Measurements from ENCODE around the gene P2RX6.

DNA sequence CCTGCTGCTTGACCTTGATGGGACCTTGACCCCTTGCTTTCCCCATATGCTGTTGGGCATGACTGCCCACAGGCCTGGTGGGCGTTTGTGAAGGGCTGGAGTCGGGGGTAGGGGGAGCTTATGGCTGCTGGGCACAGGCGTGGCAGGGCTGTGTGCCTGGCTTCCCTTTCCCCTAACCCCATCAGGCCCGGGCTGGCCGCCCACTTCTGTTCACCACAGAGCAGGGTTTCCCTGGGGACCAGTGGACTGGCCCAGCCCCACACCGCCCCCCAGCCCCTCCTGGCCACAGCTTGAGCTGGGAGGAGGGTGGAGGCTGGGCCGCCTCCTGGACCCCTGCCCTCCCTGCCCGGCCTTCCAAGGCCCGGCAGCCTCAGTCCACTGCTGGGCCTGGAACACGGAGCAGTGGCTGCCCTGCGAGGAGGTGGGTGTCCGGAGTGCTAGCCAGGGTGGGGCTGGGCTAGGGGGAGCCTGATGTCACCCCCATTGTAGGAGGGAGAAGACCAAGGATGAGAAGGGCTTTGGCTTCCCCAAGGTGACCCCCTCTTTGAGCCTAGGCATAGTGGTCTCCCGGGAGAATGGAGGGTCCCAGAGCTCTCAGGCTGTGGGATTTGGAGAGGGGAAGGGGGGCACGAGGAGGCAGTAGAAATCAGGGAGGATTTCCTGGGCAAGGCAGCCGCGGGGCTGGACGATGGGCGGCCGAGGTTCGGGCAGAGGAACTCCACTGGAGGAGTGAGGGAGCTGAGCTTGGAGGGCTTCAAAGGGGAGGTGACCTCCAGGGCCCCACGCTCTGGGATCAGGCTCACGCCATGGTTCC is 47.9 kb upstream of the P2RX6 start, which contains the start of gene AIFM3:
- TF ChIP-seq, protein P1, sequence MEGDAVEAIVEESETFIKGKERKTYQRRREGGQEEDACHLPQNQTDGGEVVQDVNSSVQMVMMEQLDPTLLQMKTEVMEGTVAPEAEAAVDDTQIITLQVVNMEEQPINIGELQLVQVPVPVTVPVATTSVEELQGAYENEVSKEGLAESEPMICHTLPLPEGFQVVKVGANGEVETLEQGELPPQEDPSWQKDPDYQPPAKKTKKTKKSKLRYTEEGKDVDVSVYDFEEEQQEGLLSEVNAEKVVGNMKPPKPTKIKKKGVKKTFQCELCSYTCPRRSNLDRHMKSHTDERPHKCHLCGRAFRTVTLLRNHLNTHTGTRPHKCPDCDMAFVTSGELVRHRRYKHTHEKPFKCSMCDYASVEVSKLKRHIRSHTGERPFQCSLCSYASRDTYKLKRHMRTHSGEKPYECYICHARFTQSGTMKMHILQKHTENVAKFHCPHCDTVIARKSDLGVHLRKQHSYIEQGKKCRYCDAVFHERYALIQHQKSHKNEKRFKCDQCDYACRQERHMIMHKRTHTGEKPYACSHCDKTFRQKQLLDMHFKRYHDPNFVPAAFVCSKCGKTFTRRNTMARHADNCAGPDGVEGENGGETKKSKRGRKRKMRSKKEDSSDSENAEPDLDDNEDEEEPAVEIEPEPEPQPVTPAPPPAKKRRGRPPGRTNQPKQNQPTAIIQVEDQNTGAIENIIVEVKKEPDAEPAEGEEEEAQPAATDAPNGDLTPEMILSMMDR (IDR thresholded peaks at IDR 0.05) = no peak
- TF ChIP-seq POLR2A (IDR thresholded peaks at IDR 0.05) = no peak

Measured in right lobe of liver (tissue), 4 donors.